Medulla oblongata (tissue), 1 donor: ENCODE data around the gene PLB1.

Experiments
- DNase-seq: peaks from one replicate; pipeline ENCODE4 v3.0.0-alpha.2; 2015; ENCODE audit errors: extremely low spot score

PLB1 gene

DNA sequence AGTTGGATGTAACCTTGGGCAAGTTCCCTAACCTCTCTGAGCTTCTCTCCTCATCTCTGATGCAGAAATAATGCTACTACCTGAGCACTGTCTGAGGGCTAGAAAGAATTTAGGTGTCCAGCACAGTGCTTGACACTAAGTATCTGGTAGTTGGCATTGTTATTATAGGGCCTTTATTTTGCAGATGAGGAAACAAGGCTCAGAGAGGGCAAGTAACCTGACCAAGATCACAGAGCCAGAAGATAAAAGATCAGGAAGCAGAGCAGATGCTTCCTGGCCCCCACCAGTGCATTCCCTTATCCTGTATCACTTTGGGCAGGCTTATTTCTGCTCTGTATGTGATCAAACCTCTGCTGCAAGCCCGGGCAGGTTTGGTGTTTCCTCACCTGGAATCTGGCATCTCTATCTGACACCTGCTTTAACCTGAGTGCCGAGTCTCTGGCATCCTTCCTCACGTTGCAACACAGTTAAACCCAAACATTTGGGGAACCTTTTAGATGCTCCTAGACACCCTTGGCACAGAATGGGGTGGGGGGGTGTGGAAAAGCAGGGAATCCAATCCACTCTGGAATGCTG lies 69.9 kb downstream of the PLB1 start:
- no peak for DNase-seq

DNA sequence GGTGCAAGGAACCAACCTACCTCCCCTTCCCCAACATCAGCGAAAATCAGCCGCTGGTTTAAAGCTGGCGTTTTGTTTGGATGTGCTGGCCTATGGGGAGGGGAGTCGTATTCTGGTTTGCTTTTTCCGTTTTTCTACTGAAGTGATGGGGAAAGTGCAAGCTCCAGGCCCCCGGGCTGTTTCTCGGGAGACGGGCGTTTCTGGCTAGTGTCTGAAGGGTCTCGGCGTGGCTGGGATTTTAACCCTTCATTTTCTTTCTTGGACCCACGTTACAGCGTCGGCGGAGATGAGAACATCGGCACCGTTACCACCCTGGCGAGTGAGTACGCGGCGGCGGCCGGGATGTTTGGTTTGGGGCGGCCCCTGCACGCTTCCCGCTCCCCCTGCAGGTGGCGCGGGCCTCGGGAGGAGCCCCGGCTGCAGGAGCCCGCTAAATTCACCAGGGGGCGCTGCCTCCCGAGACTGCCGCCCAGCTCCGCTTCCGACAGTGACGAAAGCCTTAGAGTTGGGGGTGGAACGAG lies 70.7 kb downstream of the PLB1 start:
- peak; percentile 91 for DNase-seq

DNA sequence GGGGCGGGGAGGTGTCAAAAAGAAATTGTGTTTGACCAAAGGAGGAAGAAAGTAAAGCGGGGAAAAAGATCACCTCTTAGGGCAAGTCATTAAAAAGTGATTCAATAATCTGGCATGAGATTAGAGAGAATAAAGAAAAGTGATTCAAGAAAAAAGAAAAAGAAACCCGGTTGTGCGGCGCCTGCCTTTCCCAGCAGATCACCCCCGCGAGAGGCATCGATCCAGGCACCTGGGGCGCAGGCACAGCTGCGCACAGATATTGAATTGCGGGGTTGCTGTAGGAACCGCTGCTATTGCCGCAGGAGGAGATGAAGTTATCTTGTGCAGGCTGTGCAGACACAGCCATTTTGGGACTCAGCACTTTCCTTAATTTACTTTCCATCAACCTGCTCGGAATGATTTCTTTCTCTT lies 71.2 kb downstream of the PLB1 start:
- DNase-seq = no peak

DNA sequence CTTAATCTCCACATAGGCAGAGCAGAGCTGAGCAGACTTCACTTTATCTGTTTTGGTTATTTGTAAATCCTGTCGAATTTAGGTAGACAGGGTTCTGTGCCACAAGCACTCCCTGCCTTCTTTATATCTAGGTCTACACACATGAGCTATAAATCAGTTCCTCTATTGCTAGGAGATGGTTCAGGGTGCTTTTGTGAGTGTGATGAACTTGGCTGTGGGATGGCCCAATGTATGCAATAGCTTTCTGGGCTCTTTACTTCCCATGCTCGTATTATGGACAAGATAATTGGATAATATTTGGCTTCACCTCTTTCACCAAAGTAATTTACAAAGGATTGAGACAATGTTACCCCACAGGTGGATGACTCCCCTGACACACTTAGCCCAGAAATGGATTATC lies 72.2 kb downstream of the PLB1 start:
- DNase-seq = no peak

DNA sequence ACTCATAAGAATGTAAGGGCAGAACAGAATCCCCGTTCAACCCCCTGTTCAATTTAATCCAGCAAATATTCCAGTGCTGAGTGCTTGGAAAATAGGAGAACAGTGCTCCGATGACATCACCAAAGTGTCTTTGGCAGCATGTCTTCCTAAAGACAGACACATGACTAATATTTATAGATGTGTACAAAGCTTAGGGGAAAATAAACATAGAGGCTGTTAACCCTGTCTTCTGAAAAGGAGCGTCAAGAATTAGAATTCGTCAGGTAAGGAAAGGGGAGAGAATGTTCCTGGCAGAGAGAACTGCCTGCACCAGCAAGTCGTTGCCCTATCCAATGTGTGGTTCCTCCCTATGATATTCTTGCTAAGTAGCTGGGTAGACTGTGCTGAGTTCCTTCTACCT lies 72.7 kb downstream of the PLB1 start:
- no peak for DNase-seq

DNA sequence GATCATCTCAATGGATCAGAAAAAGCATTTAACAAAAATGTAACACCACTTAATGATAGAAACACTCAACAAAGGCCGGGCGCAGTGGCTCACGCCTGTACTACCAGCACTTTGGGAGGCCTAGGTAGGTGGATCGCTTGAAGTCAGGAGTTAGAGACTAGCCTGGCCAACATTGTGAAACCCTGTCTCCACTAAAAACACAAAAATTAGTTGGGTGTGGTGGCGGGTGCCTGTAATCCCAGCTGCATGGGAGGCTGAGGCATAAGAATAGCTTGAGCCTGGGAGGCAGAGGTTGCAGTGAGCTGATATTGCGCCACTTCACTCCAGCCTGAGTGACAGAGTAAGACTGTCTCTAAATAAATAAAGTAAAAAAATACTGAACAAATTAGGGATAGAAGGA lies 74.6 kb downstream of the PLB1 start:
- no peak for DNase-seq

DNA sequence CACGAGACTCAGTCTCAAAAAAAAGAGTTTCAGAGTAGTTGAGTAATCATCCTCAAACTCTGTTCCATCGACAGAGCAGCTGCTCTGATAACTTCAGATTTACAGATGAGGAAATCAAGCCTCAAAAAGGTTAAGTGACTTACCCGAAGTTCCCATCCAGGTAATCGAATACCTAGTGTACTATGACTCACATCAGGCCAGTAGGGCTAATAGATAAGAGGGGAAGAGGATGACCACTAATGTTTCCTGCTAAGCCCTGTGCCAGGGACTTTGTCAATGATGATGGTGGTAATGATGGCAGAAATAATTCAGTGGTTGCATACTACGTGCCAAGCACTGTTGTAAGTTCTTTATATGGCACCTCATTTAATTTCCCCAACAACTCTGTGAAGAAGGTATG lies 80.9 kb downstream of the PLB1 start:
- no peak for DNase-seq

DNA sequence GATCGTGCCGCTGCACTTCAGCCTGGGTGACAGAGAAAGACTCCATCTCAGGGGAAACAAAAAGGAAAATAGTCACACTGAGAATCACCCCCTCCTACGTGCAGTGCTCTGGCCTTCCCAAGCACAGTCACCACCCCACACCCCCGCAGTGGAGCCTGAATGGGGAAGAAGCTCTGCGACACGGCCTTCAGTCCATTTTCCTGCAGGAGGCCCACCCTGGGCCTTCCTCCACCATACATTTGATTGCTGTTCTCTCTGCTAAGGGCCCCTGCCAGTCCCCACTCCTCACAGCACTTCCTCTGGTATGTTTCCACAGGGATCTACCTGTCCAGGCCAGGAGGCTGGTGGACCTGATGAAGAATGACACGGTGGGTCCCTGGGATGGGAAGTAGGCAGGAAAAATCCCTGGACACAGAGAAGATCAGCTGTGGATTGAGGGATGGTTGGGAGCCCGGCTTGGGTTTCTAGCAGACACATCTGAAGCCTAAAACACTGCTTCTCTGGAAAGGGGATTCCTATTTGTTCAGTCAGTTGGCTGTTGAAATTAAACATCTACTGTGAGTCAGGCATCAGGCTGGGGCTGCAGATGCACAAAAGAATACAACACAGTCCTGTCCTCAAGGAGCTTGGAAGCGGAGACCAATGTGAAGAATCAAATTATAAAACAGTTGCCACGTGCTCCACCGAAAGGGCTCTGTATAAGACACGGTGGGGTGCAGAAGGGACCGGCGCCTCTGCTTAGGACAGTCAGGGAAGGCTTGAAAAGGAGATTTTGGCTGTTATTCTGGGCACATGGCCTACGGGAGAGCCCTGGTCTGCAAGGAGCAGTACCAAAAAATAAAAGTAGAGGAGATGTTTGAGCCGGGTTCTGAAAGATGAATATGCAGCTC lies 82.2 kb downstream of the PLB1 start:
- DNase-seq = no peak

DNA sequence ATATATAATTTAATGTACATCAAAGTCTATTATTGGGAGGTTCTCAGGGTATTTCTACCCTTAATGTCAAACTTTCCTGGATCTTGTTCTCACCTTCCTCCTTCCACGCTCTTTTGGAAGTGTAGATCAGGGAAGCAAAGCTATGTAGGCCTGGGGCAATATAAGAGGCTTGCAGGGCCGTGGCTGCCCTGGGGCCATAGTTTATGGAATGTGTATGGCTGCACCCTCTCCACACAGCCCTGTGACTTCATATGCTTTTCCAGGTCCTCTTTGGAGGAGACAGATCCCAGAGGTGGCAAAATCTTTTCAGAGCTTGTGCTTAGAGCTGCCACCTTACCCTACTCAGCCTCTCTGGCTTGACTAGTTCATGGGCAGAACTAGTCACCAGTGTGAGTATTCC lies 82.9 kb downstream of the PLB1 start:
- no peak for DNase-seq

DNA sequence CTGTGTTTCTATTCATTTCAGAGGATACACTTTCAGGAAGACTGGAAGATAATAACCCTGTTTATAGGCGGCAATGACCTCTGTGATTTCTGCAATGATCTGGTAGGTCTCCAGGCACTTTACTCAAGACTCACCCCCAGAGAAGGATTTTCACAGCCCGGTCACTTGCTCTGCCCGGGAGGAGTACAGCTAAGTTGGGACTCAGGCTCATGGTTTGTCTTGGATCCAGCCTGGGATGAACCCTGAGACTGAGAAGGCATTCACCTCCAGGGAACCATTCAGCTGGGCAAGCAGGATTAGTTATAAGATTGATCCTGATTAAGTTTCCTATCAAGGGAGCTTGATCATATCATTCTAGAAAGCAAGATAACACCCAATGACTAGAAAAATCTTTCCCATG lies 83.7 kb downstream of the PLB1 start:
- no peak for DNase-seq

DNA sequence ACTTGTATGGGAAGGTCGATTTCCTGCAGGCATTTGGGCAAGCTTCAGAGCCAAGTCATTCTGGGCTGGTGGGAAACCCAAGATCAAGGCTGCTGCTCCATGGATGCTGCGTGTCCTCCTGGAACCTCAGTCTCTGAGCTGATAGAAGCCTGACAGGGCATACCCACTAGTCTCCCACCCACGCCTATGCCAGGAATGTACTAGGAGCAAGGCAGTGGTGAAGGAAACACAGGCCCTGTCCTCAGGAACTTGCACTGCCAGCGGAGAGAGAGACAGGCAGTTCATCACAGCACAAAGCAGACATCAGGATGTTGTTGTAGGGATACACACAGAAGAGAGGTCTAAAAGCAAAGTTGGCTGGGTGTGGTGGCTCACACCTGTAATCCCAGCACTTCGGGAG lies 84.2 kb downstream of the PLB1 start:
- DNase-seq = no peak

DNA sequence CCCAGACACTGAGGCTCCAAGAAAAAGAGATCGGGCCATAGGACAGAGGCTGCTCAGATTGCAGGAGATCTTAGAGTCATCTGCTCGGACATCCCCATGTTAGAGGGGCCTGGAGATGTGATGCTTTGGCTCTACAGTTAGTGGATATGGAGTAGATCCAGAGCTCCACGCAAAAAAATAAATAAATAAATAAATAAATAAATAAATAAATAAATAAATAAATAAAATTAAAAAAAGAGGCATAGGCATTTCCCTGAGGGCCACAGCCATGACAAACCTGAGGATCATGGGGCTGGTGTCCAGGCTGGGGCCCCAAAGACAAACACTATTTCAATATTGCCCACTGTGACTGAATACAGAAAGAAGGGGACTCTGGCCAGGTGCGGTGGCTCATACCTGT lies 85.5 kb downstream of the PLB1 start:
- no peak for DNase-seq

DNA sequence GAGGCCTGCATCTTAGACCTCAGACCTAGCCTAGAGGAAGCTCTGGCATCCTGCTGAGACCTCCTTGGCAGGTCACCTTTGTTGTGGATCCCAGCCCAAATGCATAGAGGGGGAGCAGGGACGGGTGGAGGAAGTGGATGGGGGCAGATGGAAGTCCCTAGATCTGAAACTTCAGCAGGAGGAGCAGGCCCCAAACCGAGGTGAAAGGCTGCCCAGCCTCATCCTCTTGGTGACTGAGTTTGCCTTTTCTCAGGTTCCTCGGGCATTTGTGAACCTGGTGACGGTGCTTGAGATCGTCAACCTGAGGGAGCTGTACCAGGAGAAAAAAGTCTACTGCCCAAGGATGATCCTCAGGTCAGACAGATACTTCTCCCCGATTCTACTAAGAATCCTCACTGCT lies 86.3 kb downstream of the PLB1 start:
- no peak for DNase-seq

DNA sequence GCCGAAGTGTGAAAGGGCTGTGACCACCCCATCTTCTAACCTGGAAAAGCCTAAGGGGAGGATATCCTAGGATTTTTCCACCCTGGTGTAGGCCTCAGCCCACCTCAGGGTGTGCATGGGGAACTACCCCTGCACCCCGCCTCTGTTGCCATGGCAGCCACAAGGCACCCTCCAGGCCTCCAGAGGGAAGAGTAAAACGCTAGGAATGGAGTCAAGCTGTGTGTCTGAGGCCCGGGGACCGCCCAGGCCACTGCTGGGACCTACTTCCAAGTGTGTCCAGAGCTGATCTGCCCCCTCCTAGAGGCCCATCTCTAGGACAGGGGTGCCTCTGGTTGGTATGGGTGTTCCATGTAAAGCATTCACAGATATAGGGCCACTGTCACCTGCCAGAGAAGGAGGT lies 86.7 kb downstream of the PLB1 start:
- no peak for DNase-seq

DNA sequence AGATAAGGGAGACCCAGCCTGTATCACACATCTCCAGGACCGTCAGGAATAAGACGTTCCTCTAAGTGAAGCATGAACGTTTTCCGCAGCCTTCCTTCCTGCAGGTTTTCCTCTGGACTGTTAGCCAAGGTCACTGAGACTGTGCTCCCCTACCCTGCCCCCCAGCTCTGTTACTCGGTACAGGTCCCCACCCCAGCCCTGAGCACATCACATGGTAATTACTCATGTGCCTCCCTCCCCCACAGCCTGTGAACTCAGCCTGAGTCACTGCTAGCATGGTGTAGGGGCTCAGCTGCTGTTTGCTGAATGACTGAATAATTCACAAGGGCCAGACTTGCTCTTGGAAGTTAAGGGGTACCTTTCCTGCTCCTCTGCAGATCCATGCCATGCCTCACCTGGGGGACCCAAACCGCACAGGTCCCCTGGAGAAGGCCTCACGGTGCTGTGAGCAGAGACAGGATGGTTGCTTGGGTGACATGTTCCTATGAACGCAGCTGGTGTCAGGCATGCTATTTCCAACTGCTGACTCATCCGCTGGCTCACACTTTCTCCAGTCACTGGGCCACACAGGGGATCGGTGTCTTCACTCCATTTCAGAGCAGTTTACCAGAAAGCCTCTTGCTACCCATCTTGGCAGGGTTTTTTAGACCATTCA lies 88.2 kb downstream of the PLB1 start:
- DNase-seq = peak; percentile 43

DNA sequence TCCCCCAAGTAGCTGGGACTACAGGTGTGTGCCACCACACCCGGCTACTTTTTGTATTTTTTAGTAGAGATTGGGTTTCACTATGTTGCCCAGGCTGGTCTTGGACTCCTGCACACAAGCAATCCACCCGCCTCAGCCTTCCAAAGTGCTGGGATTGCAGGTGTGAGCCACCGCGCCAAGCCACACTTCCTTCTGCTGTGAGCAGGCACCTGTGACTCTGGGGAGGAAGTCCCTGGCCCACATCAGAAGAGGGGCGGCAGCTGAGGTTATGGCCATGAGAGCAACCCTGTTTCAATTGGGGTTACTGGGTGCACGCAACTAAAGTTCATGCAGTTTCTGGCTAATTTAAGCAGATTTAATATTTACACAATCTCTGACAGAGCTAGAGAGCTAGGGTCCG lies 91.0 kb downstream of the PLB1 start:
- DNase-seq = no peak

DNA sequence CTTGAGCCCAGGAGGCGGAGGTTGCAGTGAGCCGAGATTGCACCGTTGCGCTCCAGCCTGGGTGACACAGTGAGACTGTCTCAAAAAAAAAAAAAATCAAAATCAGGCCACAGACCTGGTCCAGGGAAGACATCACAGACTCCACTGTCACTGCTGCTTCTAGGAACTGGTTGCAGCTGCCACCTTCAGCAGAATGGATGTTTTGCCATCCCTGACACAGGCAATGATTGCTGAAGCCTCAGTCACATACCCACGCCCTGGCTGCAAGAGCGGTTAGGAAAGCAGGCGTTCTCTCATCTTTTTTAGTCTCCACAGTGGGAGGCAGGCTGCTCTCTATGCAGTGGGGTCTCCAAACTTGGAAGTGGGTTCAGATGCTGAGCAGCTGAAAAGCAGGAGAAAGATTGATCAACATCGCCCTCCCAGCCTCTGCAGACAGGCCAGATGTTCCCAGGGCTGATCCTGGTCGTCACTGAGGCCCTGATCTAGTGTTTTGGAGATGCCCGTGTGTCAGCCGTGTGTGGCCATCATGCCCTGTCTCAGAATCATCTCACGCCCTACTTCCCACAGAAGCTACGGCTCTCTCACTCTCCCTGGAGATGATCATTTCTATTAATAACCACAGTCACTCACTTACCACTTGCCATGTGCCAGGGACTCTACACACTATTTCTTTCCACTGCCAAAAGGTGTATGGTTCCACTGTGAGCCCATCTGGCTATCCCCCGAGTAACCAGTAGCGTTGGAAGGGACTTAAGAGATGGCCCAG lies 91.8 kb downstream of the PLB1 start:
- DNase-seq = no peak

DNA sequence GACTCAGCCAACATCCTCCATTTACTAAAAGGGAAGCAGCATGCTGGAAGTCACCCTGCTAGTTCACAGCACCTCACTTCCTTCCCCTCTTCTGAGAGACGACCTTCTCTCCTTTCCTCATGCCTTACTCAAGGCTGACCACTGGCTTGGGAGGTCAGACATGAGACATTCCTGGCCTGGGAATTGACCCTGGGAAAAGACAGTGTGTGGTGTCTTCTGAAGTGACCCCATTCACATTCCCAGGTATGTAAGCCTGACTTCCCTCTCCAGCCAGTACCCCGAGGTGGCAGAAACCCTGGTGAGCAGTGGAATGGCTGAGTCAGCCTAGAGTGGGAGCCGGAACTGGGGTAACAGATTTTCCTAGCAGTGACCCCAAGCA lies 92.4 kb downstream of the PLB1 start:
- DNase-seq = peak; percentile 21

DNA sequence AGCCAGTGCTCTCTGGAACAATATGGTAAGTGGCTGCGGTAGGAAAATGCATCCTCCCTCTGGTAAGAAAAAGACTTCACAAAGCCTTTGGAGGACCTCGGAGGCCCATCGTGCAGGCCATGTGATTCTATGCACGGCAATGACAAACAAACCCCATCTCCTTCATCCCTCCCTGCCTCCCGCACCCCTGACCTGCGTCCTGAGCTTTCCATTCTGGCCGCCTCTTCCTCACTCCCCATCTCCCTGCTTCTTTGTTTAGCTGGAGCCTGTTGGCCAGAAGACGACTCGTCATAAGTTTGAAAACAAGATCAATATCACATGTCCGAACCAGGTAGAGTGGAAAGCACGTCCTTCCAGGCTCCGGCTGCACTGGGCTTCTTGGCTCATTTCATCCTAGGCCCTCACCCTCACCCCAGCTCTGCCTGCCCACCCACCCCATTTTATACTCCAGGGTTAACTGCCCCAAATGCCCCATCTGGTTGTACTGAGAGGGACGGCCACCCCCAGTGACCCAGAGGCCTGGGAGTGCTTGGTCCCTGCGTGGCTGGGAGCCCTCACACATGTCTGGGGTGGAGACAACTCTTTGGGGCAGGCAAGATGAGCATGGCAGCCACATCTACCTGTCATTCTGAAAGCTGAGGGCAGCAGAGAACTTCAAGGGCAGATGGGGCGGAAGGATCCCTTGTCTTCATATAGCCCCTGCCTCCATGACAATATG lies 94.0 kb downstream of the PLB1 start:
- DNase-seq = no peak

DNA sequence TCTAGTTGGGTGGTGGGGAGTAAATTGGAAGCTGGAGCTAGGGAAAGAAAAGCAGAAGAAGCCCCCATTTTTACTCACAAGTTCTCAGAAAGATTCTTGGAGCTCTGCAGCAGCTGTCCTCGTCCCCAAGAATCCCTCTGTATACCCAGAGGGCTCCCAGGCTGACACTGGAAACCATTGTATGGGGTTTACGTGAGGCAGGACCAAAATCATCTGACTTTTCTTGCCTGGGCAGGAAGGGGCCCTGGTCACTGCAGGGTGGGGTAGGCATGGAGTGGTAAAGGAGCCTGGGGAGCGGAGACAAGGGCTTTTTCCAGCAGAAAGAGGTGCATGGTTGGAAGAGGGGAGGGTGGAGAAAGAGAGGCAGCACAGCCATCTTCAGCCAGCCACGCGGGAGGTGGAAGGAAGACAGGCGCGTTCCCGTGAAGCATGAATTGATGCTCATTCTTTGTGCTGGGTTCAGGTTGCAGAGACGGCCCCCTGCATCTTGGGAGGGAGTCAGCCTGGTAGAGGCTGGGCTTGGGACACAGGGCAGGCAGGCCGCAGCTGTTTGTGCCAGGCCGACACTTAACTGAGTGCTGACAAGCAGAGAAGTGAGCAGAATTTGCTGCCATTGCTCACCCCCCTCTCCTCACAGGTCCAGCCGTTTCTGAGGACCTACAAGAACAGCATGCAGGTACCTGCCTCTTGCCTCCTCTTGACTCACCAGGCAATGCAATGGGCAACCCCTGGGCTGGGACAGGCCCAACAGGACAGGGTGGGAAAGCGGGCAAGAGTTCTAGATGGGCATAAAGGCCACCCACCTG lies 94.8 kb downstream of the PLB1 start:
- no peak for DNase-seq
